ENCODE data around the gene H6PD.

The H6PD gene

DNA sequence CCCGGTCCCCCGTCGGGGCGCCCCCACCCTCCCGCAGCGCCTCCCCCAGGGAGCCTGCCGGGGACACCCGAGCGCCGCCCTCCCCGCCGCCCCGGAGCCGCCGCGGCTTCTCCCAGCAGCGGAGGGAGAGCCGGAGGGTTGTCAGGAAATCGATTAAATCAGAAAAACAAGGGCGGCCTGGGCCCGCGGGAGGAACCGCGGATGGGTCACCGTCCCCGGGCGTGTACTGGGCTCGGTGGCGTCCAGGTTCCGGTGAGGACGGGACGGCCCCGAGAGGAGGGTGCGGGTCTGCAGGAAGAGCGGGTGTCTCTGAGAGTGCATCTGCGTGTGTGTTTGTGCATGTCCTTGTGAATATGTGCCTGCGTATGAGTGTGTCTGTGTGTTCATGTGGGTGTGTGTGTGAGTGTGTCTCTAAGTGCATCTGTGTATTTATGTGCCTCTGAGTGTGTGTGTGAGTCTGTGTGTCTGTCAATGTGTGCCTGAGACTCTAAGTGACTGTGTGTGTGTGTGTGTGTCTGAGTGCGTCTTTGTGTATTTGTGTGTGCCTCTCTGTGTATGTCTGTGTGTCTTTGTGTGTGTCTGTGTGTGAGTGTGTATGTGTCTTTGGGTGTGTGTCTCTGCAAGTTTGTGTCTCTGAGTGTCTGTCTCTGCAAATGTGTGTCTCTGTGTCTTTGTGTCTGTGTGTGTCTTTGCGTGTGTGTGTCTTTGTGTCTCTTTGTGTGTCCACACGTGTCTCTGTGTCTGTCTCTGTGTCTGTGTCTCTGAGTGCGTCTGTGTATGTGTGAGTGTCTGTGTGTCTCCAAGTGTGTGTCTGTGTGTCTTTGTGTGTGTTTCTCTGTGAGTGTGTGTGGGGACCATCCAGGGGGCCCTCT, 59.2 kb downstream of the H6PD start:
- Histone ChIP-seq H3K27ac (ENCODE audit: low read length) (no peak overlapping the region), H3K79me2 (ENCODE audit: low read length) (no peaks in the 10 kb centered on the region)

DNA sequence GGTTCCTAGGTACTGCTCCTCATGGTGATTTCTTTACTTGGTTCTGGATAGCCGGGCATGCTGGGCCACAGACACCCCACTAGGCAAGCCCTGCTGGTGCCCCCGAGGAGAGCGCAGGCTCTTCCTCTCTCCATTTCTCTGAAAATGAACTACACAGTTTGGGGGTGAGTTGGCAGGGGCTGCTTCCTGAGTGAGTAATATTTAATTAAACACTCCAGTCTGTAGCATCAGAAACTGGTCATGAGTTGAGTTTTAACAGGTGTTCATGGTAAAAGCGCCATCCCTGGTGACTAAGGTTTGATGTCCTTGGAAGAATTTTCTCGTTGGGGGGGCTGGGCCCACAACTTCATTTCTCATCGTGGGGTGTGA, 59.8 kb downstream of the H6PD start:
- Histone ChIP-seq H2AFZ (ENCODE audit: low read depth, low read length) (no peak overlapping the region), H3K27me3 (ENCODE audit: low read depth, low read length) (peaks cover 16% of the 10 kb centered on the region), H3K4me1 (ENCODE audit: low read length) (no peaks in the 10 kb centered on the region), H3K36me3 (replicated peaks; ENCODE audit: low read depth, low read length) (no peaks in the 10 kb centered on the region), H3K9ac (ENCODE audit: low read length) (no peak overlapping the region), H3K9me3 (ENCODE audit: insufficient read depth, low read length) (no peaks in the 10 kb centered on the region), H3K4me3 (ENCODE audit: low read length) (no peak overlapping the region), H3K27ac (ENCODE audit: low read length) (no peak overlapping the region), H3K79me2 (ENCODE audit: low read length) (no peaks in the 10 kb centered on the region), H3K4me2 (ENCODE audit: low read length) (no peak overlapping the region), H4K20me1 (ENCODE audit: insufficient read depth, low read length) (no peaks in the 10 kb centered on the region)
- no peak for TF ChIP-seq EZH2phosphoT487 (IDR thresholded peaks at IDR 0.05; ENCODE audit: low read depth)
- TF ChIP-seq, protein P1, sequence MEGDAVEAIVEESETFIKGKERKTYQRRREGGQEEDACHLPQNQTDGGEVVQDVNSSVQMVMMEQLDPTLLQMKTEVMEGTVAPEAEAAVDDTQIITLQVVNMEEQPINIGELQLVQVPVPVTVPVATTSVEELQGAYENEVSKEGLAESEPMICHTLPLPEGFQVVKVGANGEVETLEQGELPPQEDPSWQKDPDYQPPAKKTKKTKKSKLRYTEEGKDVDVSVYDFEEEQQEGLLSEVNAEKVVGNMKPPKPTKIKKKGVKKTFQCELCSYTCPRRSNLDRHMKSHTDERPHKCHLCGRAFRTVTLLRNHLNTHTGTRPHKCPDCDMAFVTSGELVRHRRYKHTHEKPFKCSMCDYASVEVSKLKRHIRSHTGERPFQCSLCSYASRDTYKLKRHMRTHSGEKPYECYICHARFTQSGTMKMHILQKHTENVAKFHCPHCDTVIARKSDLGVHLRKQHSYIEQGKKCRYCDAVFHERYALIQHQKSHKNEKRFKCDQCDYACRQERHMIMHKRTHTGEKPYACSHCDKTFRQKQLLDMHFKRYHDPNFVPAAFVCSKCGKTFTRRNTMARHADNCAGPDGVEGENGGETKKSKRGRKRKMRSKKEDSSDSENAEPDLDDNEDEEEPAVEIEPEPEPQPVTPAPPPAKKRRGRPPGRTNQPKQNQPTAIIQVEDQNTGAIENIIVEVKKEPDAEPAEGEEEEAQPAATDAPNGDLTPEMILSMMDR (IDR thresholded peaks at IDR 0.05; ENCODE audit: low read depth, low read length) = no peak

More for the DNA sequence above, 59.2 kb downstream of the H6PD start:
- H3K36me3 ChIP-seq (replicated peaks; ENCODE audit: low read depth, low read length) = no peaks in the 10 kb centered on the region
- H3K9ac ChIP-seq (ENCODE audit: low read length) = peak overlapping the region; percentile 43; the same call in 1 of the 2 replicates
- no peak for TF ChIP-seq EZH2phosphoT487 (IDR thresholded peaks at IDR 0.05; ENCODE audit: low read depth)
- TF ChIP-seq, protein P1 (IDR thresholded peaks at IDR 0.05; ENCODE audit: low read depth, low read length) = no peak
- 0 out of 2 replicates have a peak overlapping the region, but pooled peaks have one; percentile 5 for H2AFZ ChIP-seq (ENCODE audit: low read depth, low read length)
- H3K9me3 ChIP-seq (ENCODE audit: insufficient read depth, low read length) = no peaks in the 10 kb centered on the region
- no peaks in the 10 kb centered on the region for H4K20me1 ChIP-seq (ENCODE audit: insufficient read depth, low read length)
- peaks cover 16% of the 10 kb centered on the region for H3K27me3 ChIP-seq (ENCODE audit: low read depth, low read length)
- H3K4me1 ChIP-seq (ENCODE audit: low read length) = no peaks in the 10 kb centered on the region
- peak overlapping the region; percentile 77 for H3K4me3 ChIP-seq (ENCODE audit: low read length)
- H3K4me2 ChIP-seq (ENCODE audit: low read length) = peak overlapping the region; percentile 76

DNA sequence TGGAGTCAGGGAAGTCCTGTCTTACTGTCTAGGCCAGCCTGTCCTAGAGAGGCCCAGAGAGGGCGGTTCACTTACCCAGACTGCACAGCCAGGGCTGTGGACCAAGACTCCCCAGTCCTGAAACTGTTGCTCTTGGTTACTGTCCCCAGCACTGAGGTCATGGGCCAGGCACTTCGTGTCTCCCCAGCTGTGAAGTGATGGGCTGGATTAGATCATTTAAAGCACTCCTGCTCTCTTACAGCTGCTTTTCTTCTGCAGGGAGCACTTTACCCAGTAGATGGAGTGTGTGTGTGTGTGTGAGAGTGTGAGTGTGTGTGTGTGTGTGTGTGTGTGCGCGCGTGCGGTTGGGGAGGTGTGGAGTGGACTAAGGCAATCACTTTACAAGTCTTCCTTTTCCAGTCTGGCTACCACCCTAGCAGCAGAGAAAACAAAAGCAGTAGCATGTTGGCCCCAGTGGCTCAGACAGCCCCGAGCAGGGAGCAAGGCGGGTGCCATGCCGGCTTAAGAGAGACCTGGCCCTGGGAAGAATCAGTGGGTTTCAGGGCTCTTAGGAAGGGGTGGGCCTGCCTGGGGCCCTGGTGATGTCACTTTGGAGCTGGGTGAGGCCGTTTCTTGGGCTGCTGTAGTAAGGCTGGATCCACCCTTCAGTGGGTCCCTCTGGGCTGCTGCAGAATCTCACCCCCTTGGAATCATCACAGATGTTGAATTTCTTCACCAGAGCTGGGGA, 60.5 kb downstream of the H6PD start:
- no peak overlapping the region for H3K9ac ChIP-seq (ENCODE audit: low read length)
- H3K79me2 ChIP-seq (ENCODE audit: low read length) = no peaks in the 10 kb centered on the region
- H4K20me1 ChIP-seq (ENCODE audit: insufficient read depth, low read length) = no peaks in the 10 kb centered on the region
- H2AFZ ChIP-seq (ENCODE audit: low read depth, low read length) = no peak overlapping the region
- no peak overlapping the region for H3K4me3 ChIP-seq (ENCODE audit: low read length)
- H3K9me3 ChIP-seq (ENCODE audit: insufficient read depth, low read length) = no peaks in the 10 kb centered on the region
- no peak overlapping the region for H3K4me2 ChIP-seq (ENCODE audit: low read length)
- no peaks in the 10 kb centered on the region for H3K4me1 ChIP-seq (ENCODE audit: low read length)
- H3K36me3 ChIP-seq (replicated peaks; ENCODE audit: low read depth, low read length) = no peaks in the 10 kb centered on the region
- no peak for TF ChIP-seq EZH2phosphoT487 (IDR thresholded peaks at IDR 0.05; ENCODE audit: low read depth)
- TF ChIP-seq, protein P1 (IDR thresholded peaks at IDR 0.05; ENCODE audit: low read depth, low read length) = no peak
- H3K27ac ChIP-seq (ENCODE audit: low read length) = no peak overlapping the region
- H3K27me3 ChIP-seq (ENCODE audit: low read depth, low read length) = peaks cover 16% of the 10 kb centered on the region

DNA sequence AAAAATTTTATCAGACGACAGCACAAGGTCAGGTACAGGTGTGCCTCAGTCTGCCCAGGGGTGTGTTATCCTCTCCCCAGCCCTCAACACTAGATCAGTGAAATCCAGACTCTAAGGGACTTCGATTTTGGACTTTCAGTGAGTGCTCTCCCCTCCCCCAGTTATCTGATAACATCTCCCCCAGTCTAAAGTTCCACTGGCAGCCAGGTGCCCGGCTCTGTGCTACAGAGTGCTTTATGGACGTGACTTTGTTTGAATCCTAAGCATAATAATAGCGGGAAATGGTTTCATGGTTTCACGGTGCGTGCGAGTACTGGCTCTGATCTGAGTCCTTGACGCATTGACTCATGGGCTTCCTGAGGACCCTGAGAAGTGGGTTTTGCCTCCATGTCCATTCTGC, 61.3 kb downstream of the H6PD start:
- no peaks in the 10 kb centered on the region for H3K36me3 ChIP-seq (replicated peaks; ENCODE audit: low read depth, low read length)
- no peak overlapping the region for H3K4me2 ChIP-seq (ENCODE audit: low read length)
- no peak overlapping the region for H3K27ac ChIP-seq (ENCODE audit: low read length)
- peaks cover 16% of the 10 kb centered on the region for H3K27me3 ChIP-seq (ENCODE audit: low read depth, low read length)
- no peaks in the 10 kb centered on the region for H3K9me3 ChIP-seq (ENCODE audit: insufficient read depth, low read length)
- TF ChIP-seq, protein P1 (IDR thresholded peaks at IDR 0.05; ENCODE audit: low read depth, low read length) = no peak
- no peak for TF ChIP-seq EZH2phosphoT487 (IDR thresholded peaks at IDR 0.05; ENCODE audit: low read depth)
- H4K20me1 ChIP-seq (ENCODE audit: insufficient read depth, low read length) = no peaks in the 10 kb centered on the region
- H3K4me3 ChIP-seq (ENCODE audit: low read length) = no peak overlapping the region
- H3K4me1 ChIP-seq (ENCODE audit: low read length) = no peaks in the 10 kb centered on the region
- H2AFZ ChIP-seq (ENCODE audit: low read depth, low read length) = no peak overlapping the region
- no peak overlapping the region for H3K9ac ChIP-seq (ENCODE audit: low read length)
- H3K79me2 ChIP-seq (ENCODE audit: low read length) = no peaks in the 10 kb centered on the region
